ENCODE data around the gene PXYLP1. TPM values are rescaled to one million over a fixed set of nuclear protein-coding genes. Genes with fewer than 3 reads are reported as not detected.
A peak's percentile ranks its signal among the peaks of the same experiment; 100 is the strongest.

Gene PXYLP1
- polyA plus RNA-seq, 3 donors: 4.1 to 10.9 (median 5.8) TPM

DNA sequence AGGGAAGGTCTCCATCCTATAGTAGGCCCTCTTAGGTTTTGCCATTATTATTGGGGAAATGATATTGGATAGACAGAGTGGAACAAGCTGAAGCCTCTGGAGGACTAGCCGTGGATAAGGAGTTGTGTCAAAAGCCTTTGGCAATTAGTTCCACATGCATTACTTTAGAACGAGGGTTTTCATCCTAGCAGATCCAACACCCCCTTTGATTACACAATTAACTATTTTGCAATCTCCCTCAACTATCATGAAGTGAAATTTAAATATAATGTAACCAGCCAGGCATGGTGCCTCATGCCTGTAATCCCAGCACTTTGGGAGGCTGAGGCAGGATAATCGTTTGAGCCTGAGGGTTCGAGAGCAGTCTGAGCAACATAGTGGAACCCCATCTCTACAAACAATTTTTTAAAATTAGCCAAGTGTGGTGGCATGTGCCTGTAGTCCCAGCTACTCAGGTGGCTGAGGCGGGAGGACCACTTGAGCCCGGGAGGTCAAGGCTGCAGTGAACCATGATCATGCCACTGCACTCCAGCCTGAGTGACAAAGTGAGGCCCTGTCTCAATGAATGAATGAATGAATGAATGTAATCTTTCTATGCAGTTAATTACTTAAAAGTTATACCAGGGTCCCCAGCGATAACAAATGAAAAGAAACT, 56.8 kb downstream of the PXYLP1 start:
- Histone ChIP-seq H3K36me3 (replicated peaks in 1 of 2; ENCODE audit: control insufficient read depth in 1 of 2, insufficient read depth in 2 of 2, low read length in 2 of 2) (peaks cover 23 to 67% of the 10 kb centered on the region in 2 donors), H3K4me2 (replicated peaks; ENCODE audit: extremely low read depth, low read length, poor library complexity, severe bottlenecking) (no peak overlapping the region), H4K20me1 (ENCODE audit: insufficient read depth, low read length) (no peaks in the 10 kb centered on the region), H3K79me2 (ENCODE audit: insufficient read depth, low read length) (no peaks in the 10 kb centered on the region), H2AFZ (ENCODE audit: insufficient read depth, low read depth, low read length, poor library complexity, severe bottlenecking) (no peak overlapping the region), H3K27me3 (ENCODE audit: control insufficient read depth in 2 of 2, insufficient read depth in 2 of 2, low read length in 2 of 2) (no peaks in the 10 kb centered on the region), H3K4me1 (ENCODE audit: control insufficient read depth in 1 of 2, insufficient read depth in 2 of 2, low read length in 2 of 2) (peaks cover 19 to 21% of the 10 kb centered on the region in 2 donors), H3K27ac (ENCODE audit: low read depth in 1 of 2, low read length in 2 of 2) (no peak overlapping the region), H3K4me3 (replicated peaks in 1 of 3; ENCODE audit: low read depth in 2 of 3, low read length in 3 of 3) (no peak overlapping the region), H3K9me3 (replicated peaks in 1 of 2; ENCODE audit: control insufficient read depth in 1 of 2, insufficient read depth in 1 of 2, low read length in 2 of 2) (no peaks in the 10 kb centered on the region), H3K9ac (ENCODE audit: insufficient read depth, low read length, poor library complexity, severe bottlenecking) (no peak overlapping the region)
- peaks cover 26% of the 10 kb centered on the region for H3K4me1 Mint-ChIP-seq
- DNase-seq: peak in 2 of 3 donors; percentile 25 to 34
- 50% methylated on average over 4 of the region's 7 CpGs for WGBS (ENCODE audit: insufficient coverage)
- no peaks in the 10 kb centered on the region for H3K27me3 Mint-ChIP-seq (ENCODE audit: low read depth in 3 of 3)
- no peak for TF ChIP-seq CTCF (IDR thresholded peaks at IDR 0.05)
- no peak overlapping the region for H3K4me3 Mint-ChIP-seq
- intact Hi-C loops (cut with micrococcal nuclease): no loop called here
- peaks cover 0 to 2% (median 0%) of the 10 kb centered on the region in 7 donors for H3K9me3 Mint-ChIP-seq
- H3K36me3 Mint-ChIP-seq: peaks cover 44 to 62% of the 10 kb centered on the region in 2 donors
- H3K27ac Mint-ChIP-seq: peak overlapping the region in 1 of 7 donors; percentile 63

- intact Hi-C loops (cut with micrococcal nuclease): no loop called here
- Histone ChIP-seq H3K9me3 (replicated peaks in 1 of 2; ENCODE audit: control insufficient read depth in 1 of 2, insufficient read depth in 1 of 2, low read length in 2 of 2) (no peaks in the 10 kb centered on the region), H3K27ac (ENCODE audit: low read depth in 1 of 2, low read length in 2 of 2) (no peak overlapping the region), H3K4me3 (replicated peaks in 1 of 3; ENCODE audit: low read depth in 2 of 3, low read length in 3 of 3) (no peak overlapping the region), H3K9ac (ENCODE audit: insufficient read depth, low read length, poor library complexity, severe bottlenecking) (no peak overlapping the region), H3K36me3 (replicated peaks in 1 of 2; ENCODE audit: control insufficient read depth in 1 of 2, insufficient read depth in 2 of 2, low read length in 2 of 2) (peaks cover 23 to 61% of the 10 kb centered on the region in 2 donors), H3K79me2 (ENCODE audit: insufficient read depth, low read length) (no peaks in the 10 kb centered on the region), H3K4me1 (ENCODE audit: control insufficient read depth in 1 of 2, insufficient read depth in 2 of 2, low read length in 2 of 2) (peaks cover 19 to 21% of the 10 kb centered on the region in 2 donors), H3K27me3 (ENCODE audit: control insufficient read depth in 2 of 2, insufficient read depth in 2 of 2, low read length in 2 of 2) (no peaks in the 10 kb centered on the region), H4K20me1 (ENCODE audit: insufficient read depth, low read length) (no peaks in the 10 kb centered on the region), H3K4me2 (replicated peaks; ENCODE audit: extremely low read depth, low read length, poor library complexity, severe bottlenecking) (no peak overlapping the region), H2AFZ (ENCODE audit: insufficient read depth, low read depth, low read length, poor library complexity, severe bottlenecking) (no peak overlapping the region)
- 86% methylated on average over 1 of the region's 2 CpGs for WGBS (ENCODE audit: insufficient coverage)
- Mint-ChIP-seq H3K9me3 (peaks cover 0 to 2% (median 0%) of the 10 kb centered on the region in 7 donors), H3K27ac (no peak overlapping the region), H3K4me1 (peaks cover 32% of the 10 kb centered on the region), H3K4me3 (no peak overlapping the region), H3K27me3 (ENCODE audit: low read depth in 3 of 3) (no peaks in the 10 kb centered on the region), H3K36me3 (peaks cover 40 to 58% of the 10 kb centered on the region in 2 donors)
- TF ChIP-seq CTCF (IDR thresholded peaks at IDR 0.05): no peak
- no peak for DNase-seq
These were observed 57.7 kb downstream of the PXYLP1 start for GRCh38 chr3:141289228-141289772.
